K562 (cell line): ENCODE results near the gene ZCCHC14. TPM values are rescaled to one million over a fixed set of nuclear protein-coding genes. Genes with fewer than 3 reads are reported as not detected.

Experiments
- ATAC-seq: fragments of 200-7000 bp; cut with Tn5 transposase; 3 replicates; pipeline ENCODE4 v1.9.1; 2020; ENCODE audit warnings: moderate library complexity
- BruUV-seq: library from RNA; stranded (reverse); fragments of 400-500 nt; replicated peaks from 2 replicates; lab custom pipeline; 2021; lab: Mats Ljungman, UMichigan
- CTCF ChIA-PET: fragments of 300-600 bp; formaldehyde crosslinking; extraction: SDS; loops from one replicate; lab custom pipeline; 2021; ENCODE audit warnings: low intra/inter-chr PET ratio; lab: Yijun Ruan, JAX
- POLR2A ChIA-PET: fragments of 300-600, 350-650 bp; sonication (Branson Sonifier 250); formaldehyde crosslinking; extraction: SDS; loops from one replicate; lab custom pipeline; 2021; ENCODE audit warnings: antibody characterized with exemption, inconsistent platforms; lab: Yijun Ruan, JAX
- DNase-seq, 4 experiments: peaks; one replicate each; pipeline versions ENCODE4 v3.0.0 to v3.0.0-alpha.2; 2011 to 2018; ENCODE audit warnings: low spot score in 3 of 4, mixed read lengths in 3 of 4; ENCODE audit errors: extremely low read depth in 1 of 4
- FAIRE-seq: peaks from 2 replicates; lab custom pipeline; 2011; peaks lifted over from hg19 to GRCh38; lab: Jason Lieb, UNC
- H2AFZ ChIP-seq: 2 replicates; pipeline ENCODE4 v1.6.0; 2011; ENCODE audit warnings: low read depth, low read length, control low read depth, inconsistent platforms
- H3K27ac ChIP-seq: fragments of 200-600 bp; 3 replicates; pipeline ENCODE4 v1.8.0; 2011; ENCODE audit warnings: low read depth, mild to moderate bottlenecking, control low read depth, inconsistent platforms, low read length, moderate library complexity, mixed read lengths; ENCODE audit errors: extremely low read depth
- H3K27me3 ChIP-seq, 2 experiments: fragments of 300-600 bp in 1 of 2; 2 replicates in 1 of 2; 3 replicates in 1 of 2; pipeline versions ENCODE4 v1.6.0 to v1.8.0; 2011; ENCODE audit warnings: inconsistent platforms in 2 of 2, low read length in 2 of 2, mild to moderate bottlenecking in 1 of 2, mixed read lengths in 1 of 2, moderate library complexity in 1 of 2; ENCODE audit not compliant: control insufficient read depth in 2 of 2, insufficient read depth in 2 of 2
- H3K36me3 ChIP-seq: fragments of 300-600 bp; 3 replicates; pipeline ENCODE4 v1.8.0; 2011; ENCODE audit warnings: mild to moderate bottlenecking, low read length, inconsistent platforms; ENCODE audit not compliant: control insufficient read depth, insufficient read depth
- H3K4me1 ChIP-seq, 2 experiments: fragments of 200-600 bp in 1 of 2; replicated peaks in 1 of 2; 2 replicates in 1 of 2; 3 replicates in 1 of 2; pipeline versions ENCODE4 v1.5.1 to v1.8.0; 2011; ENCODE audit warnings: inconsistent platforms in 2 of 2, low read length in 2 of 2, mild to moderate bottlenecking in 1 of 2, mixed read lengths in 1 of 2, moderate library complexity in 1 of 2; ENCODE audit not compliant: control insufficient read depth in 2 of 2, insufficient read depth in 2 of 2
- H3K4me2 ChIP-seq: 2 replicates; pipeline ENCODE4 v1.6.1; 2011; ENCODE audit warnings: low read length, control low read depth, inconsistent platforms, mixed read lengths; ENCODE audit not compliant: insufficient read depth
- H3K4me3 ChIP-seq: fragments of 200-600 bp; sonication (generic), shearing (Covaris generic); 2 replicates; pipeline ENCODE4 v1.5.1; 2016; ENCODE audit warnings: control low read depth, inconsistent platforms
- H3K79me2 ChIP-seq: fragments of 200-600 bp; 3 replicates; pipeline ENCODE4 v1.8.0; 2011; ENCODE audit warnings: low read length, inconsistent platforms; ENCODE audit not compliant: control insufficient read depth, insufficient read depth
- H3K9ac ChIP-seq, 2 experiments: 2 replicates each; pipeline versions ENCODE4 v1.6.0 to v1.6.1; 2011; ENCODE audit warnings: low read depth in 2 of 2, low read length in 2 of 2, control low read depth in 1 of 2, inconsistent platforms in 1 of 2, mild to moderate bottlenecking in 1 of 2, mixed read lengths in 1 of 2; ENCODE audit not compliant: insufficient read depth in 1 of 2
- H3K9me1 ChIP-seq: one replicate; pipeline ENCODE4 v1.6.0; 2011; ENCODE audit warnings: inconsistent platforms, mild to moderate bottlenecking, low read length, moderate library complexity; ENCODE audit not compliant: control insufficient read depth, insufficient read depth
- H3K9me3 ChIP-seq: replicated peaks from 2 replicates; pipeline ENCODE4 v1.5.1; 2011; ENCODE audit warnings: low read depth, low read length, inconsistent platforms; ENCODE audit not compliant: control insufficient read depth, insufficient read depth
- H4K20me1 ChIP-seq: replicated peaks from 2 replicates; pipeline ENCODE4 v1.6.1; 2011; ENCODE audit warnings: low read length, inconsistent platforms, mixed read lengths; ENCODE audit not compliant: control insufficient read depth, insufficient read depth
- ASH1L ChIP-seq: fragments of 450-650 bp; IDR thresholded peaks from 2 replicates; pipeline ENCODE4 v1.6.1; 2018; ENCODE audit warnings: borderline replicate concordance, mild to moderate bottlenecking, low read depth; ENCODE audit not compliant: partially characterized antibody
- DMBX1 ChIP-seq: fragments of 250-450 bp; sonication (Bioruptor Pico); IDR thresholded peaks from 2 replicates; pipeline ENCODE4 v1.8.0; 2022; ENCODE audit warnings: inconsistent platforms, mild to moderate bottlenecking, moderate library complexity, borderline replicate concordance
- EHMT2 ChIP-seq: fragments of 450-650 bp; IDR thresholded peaks from 2 replicates; pipeline ENCODE4 v1.6.1; 2018; ENCODE audit warnings: antibody characterized with exemption
- HMG20B ChIP-seq: fragments of 250-450 bp; sonication (Bioruptor Pico); IDR thresholded peaks from 2 replicates; pipeline ENCODE4 v1.5.0; 2021; ENCODE audit warnings: mild to moderate bottlenecking
- MECOM ChIP-seq: fragments of 250-450 bp; sonication (Bioruptor Pico); IDR thresholded peaks from 2 replicates; pipeline ENCODE4 v1.8.0; 2022; ENCODE audit warnings: inconsistent platforms
- MTA3 ChIP-seq: fragments of 450-650 bp; formaldehyde crosslinking; IDR thresholded peaks from 2 replicates; pipeline ENCODE4 v1.6.1; 2017; ENCODE audit warnings: mild to moderate bottlenecking, borderline replicate concordance
- PCBP2 ChIP-seq: fragments of 200-400 bp; formaldehyde crosslinking; IDR thresholded peaks from 2 replicates; pipeline ENCODE4 v1.6.1; 2018; ENCODE audit warnings: low read length, low read depth, mild to moderate bottlenecking, moderate library complexity; ENCODE audit not compliant: poor library complexity, severe bottlenecking
- RBFOX2 ChIP-seq: fragments of 200-400 bp; formaldehyde crosslinking; IDR thresholded peaks from 2 replicates; pipeline ENCODE4 v1.6.1; 2017; ENCODE audit warnings: low read depth, mild to moderate bottlenecking, low read length, moderate library complexity
- RNF2 ChIP-seq: sonication (generic); IDR thresholded peaks from 2 replicates; pipeline ENCODE4 v1.6.1; 2016
- ZBTB9 ChIP-seq: fragments of 450-650 bp; formaldehyde crosslinking; IDR thresholded peaks from 2 replicates; pipeline ENCODE4 v1.4.0; 2020; ENCODE audit warnings: mild to moderate bottlenecking, moderate library complexity
- ZNF561 ChIP-seq: fragments of 450-650 bp; formaldehyde crosslinking; conservative IDR thresholded peaks from 2 replicates; pipeline ENCODE4 v1.4.0; 2020; ENCODE audit warnings: mild to moderate bottlenecking, moderate library complexity
- ZNF639 ChIP-seq, 2 experiments: fragments of 200-800 bp in 1 of 2; sonication (Bioruptor generic) in 1 of 2; sonication (generic) in 1 of 2; formaldehyde crosslinking in 1 of 2; IDR thresholded peaks in 1 of 2; conservative IDR thresholded peaks in 1 of 2; 2 replicates each; pipeline versions ENCODE4 v1.5.0 to v1.6.1; 2016 to 2020; ENCODE audit warnings: missing compliant biosample characterization in 1 of 2, missing genetic modification characterization in 1 of 2, missing genetic modification reagents in 1 of 2
- WGBS: fragments of 100-300 bp; shearing (Covaris generic); methylation state at CpG from one replicate; pipeline ENCODE4 v1.1.6; 2016; ENCODE audit warnings: low coverage, mixed read lengths; ENCODE audit not compliant: insufficient coverage; ENCODE audit errors: missing lambda C conversion rate; 5-methylcytosine and 5-hydroxymethylcytosine counted together
- in situ Hi-C: fragments of 300-500 bp; cut with MboI; formaldehyde crosslinking; loops from 4 replicates; pipeline ENCODE4 v1.15.0; 2018; ENCODE audit warnings: inconsistent platforms, mixed read lengths
- intact Hi-C: fragments of 100-400 bp; cut with micrococcal nuclease; formaldehyde crosslinking; loops from 2 replicates; pipeline ENCODE4 v1.14.2; 2022
- polyA plus RNA-seq, 8 experiments: library from polyadenylated mRNA; depleted of rRNA in 4 of 8; stranded (reverse) in 5 of 8; unstranded in 3 of 8; fragments of >200 nt; fragmentation: Nextera tagmentation in 2 of 8; fragmentation: Illumina TruSeq in 1 of 8; extraction: Ambion mirVana in 2 of 8; extraction: Trizol in 1 of 8; gene quantifications; 2 replicates each; pipeline versions ENCODE4 v1.2.1 to v1.2.3, GENCODE V29; 2011 to 2014; ENCODE audit warnings: inconsistent platforms in 1 of 8, missing spikeins in 1 of 8
- total RNA-seq, 7 experiments: library from RNA; depleted of rRNA in 6 of 7; stranded (reverse); fragments of >200 nt in 6 of 7; fragmentation: Illumina TruSeq in 2 of 7; extraction: Trizol in 2 of 7; gene quantifications; 2 replicates each; pipeline versions ENCODE4 v1.2.1 to v1.2.3, GENCODE V29; 2011 to 2021; ENCODE audit warnings: low replicate concordance in 1 of 7
- TF ChIP-seq, protein P1 (sequence below): fragments of 450-650 bp; formaldehyde crosslinking; IDR thresholded peaks from 2 replicates; pipeline ENCODE4 v1.4.0; 2022; ENCODE audit warnings: missing genetic modification characterization
- TF ChIP-seq, protein P2 (sequence below): fragments of 450-650 bp; conservative IDR thresholded peaks from 2 replicates; pipeline ENCODE4 v1.6.1; 2016; ENCODE audit warnings: missing genetic modification characterization, low read depth, mild to moderate bottlenecking, control low read depth, missing compliant biosample characterization

Gene ZCCHC14
- total and polyA plus RNA-seq, 9 of the 15 experiments (the other 6 are each of a cell fraction or from before 2014, with no cell fraction given) = 1.5 to 12.4 (median 2.9) TPM

GRCh38 chr16:87389245-87389644 is 103.6 kb downstream of the ZCCHC14 start:
- peak overlapping the region in 1 of 2 experiments; percentile 76; a peak in 2 of 4 replicates for H3K9ac ChIP-seq
- H4K20me1 ChIP-seq = peaks cover 12% of the 10 kb centered on the region
- intact Hi-C loops = no loop called here
- FAIRE-seq (no peak), DNase-seq (peak in 1 of 4 experiments; percentile 26), ATAC-seq (no peak)
- 51% methylated on average over 3 of the region's 5 CpGs for WGBS
- H3K27me3 ChIP-seq = no peaks in the 10 kb centered on the region
- no peaks in the 10 kb centered on the region for H3K9me1 ChIP-seq
- H3K79me2 ChIP-seq = peaks cover 29% of the 10 kb centered on the region
- no peak overlapping the region for H3K4me3 ChIP-seq
- CTCF ChIA-PET = no interaction called here
- peak overlapping the region; percentile 21; the same call in 1 of the 2 replicates for H3K4me2 ChIP-seq
- H3K4me1 ChIP-seq = peaks cover 30 to 34% of the 10 kb centered on the region in 2 experiments
- no TSS peak for BruUV-seq
- H3K36me3 ChIP-seq = peaks cover 3% of the 10 kb centered on the region; the same call in 1 of the 3 replicates
- peak overlapping the region; percentile 74 for H2AFZ ChIP-seq
- POLR2A ChIA-PET = interaction anchor here (0.6 to 3.1 kb wide), 3 partner anchors 13 to 171 kb away, joined by 3 to 19 read pairs (median 3); no protein-coding TSS in a partner anchor
- H3K27ac ChIP-seq = peak overlapping the region; percentile 97
- in situ Hi-C loops = no loop called here
- H3K9me3 ChIP-seq = no peaks in the 10 kb centered on the region
- TF ChIP-seq MTA3 (no peak), MECOM (CRISPR knock-in tag) (peak; percentile 18; the same call in 1 of the 2 replicates), ASH1L (no peak), EHMT2 (no peak), HMG20B (CRISPR knock-in tag) (no peak), ZNF639 (CRISPR knock-in tag; conservative IDR thresholded peaks at IDR 0.05 in 1 of 2, IDR thresholded peaks at IDR 0.05 in 1 of 2) (no peak), RBFOX2 (no peak), ZNF561 (CRISPR knock-in tag) (no peak), RNF2 (no peak), PCBP2 (no peak), DMBX1 (CRISPR knock-in tag) (peak; percentile 76), ZBTB9 (0 out of 2 replicates have a peak, but pooled peaks have one; percentile 32)
- TF ChIP-seq, protein P1, sequence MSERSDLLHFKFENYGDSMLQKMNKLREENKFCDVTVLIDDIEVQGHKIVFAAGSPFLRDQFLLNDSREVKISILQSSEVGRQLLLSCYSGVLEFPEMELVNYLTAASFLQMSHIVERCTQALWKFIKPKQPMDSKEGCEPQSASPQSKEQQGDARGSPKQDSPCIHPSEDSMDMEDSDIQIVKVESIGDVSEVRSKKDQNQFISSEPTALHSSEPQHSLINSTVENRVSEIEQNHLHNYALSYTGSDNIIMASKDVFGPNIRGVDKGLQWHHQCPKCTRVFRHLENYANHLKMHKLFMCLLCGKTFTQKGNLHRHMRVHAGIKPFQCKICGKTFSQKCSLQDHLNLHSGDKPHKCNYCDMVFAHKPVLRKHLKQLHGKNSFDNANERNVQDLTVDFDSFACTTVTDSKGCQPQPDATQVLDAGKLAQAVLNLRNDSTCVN (CRISPR knock-in tag) = no peak
- TF ChIP-seq, protein P2, sequence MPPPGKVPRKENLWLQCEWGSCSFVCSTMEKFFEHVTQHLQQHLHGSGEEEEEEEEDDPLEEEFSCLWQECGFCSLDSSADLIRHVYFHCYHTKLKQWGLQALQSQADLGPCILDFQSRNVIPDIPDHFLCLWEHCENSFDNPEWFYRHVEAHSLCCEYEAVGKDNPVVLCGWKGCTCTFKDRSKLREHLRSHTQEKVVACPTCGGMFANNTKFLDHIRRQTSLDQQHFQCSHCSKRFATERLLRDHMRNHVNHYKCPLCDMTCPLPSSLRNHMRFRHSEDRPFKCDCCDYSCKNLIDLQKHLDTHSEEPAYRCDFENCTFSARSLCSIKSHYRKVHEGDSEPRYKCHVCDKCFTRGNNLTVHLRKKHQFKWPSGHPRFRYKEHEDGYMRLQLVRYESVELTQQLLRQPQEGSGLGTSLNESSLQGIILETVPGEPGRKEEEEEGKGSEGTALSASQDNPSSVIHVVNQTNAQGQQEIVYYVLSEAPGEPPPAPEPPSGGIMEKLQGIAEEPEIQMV (tag) = 0 out of 2 replicates have a peak, but pooled peaks have one; percentile 40
